22Rv1 (cell line): ENCODE measurements around the gene CLMN.

Experiments used
- CTCF ChIP-seq: fragments of 450-650 bp; IDR thresholded peaks from 2 replicates; pipeline ENCODE4 v1.5.1; 2017; ENCODE audit warnings: mild to moderate bottlenecking
- ZFX ChIP-seq: fragments of 450-650 bp; IDR thresholded peaks from 2 replicates; pipeline ENCODE4 v1.6.1; 2017; ENCODE audit warnings: antibody characterized with exemption, borderline replicate concordance

GRCh38 chr14:95147597-95147996, 172.1 kb downstream of the CLMN start:
- TF ChIP-seq CTCF (no peak), ZFX (no peak)
